HG03066 (cell line): ENCODE data around the gene IFT43.

ENCODE experiments used
- ATAC-seq: cut with Tn5 transposase; IDR thresholded peaks from one replicate; pipeline ENCODE4 v1.9.1; 2021; ENCODE audit warnings: low read depth; ENCODE audit not compliant: unreplicated experiment

IFT43 gene

GRCh38 chr14:75979648-75980565 is 5.7 kb upstream of the IFT43 start:
- no peak for ATAC-seq

- ATAC-seq: no peak
Measured at GRCh38 chr14:75980856-75981255, 4.7 kb upstream of the IFT43 start.

- ATAC-seq: no peak
Measured at GRCh38 chr14:75981426-75982265, 3.9 kb upstream of the IFT43 start, which contains the start of gene TGFB3. TSS of gene TGFB3 (minus strand) at chr14:75981995. CDS start at chr14:75980893, 1,102 bp downstream.

- no peak for ATAC-seq
Measured at GRCh38 chr14:75982266-75983018, 3.1 kb upstream of the IFT43 start.

- no peak for ATAC-seq
Measured at GRCh38 chr14:75983019-75983358, 2.6 kb upstream of the IFT43 start.

GRCh38 chr14:75984674-75985073 is 889 bp upstream of the IFT43 start:
- ATAC-seq: no peak

- ATAC-seq: no peak
Measured at GRCh38 chr14:75986439-75986765, 839 bp downstream of the IFT43 start.

- no peak for ATAC-seq
Measured at GRCh38 chr14:75987201-75987970, 1.8 kb downstream of the IFT43 start.

GRCh38 chr14:75989134-75989533 is 3.6 kb downstream of the IFT43 start:
- ATAC-seq: no peak

- no peak for ATAC-seq
Measured at GRCh38 chr14:75990297-75990696, 4.7 kb downstream of the IFT43 start.

- ATAC-seq: no peak
Measured at GRCh38 chr14:75991753-75992152, 6.2 kb downstream of the IFT43 start.

- ATAC-seq: no peak
Measured at GRCh38 chr14:75993567-75994041, 8.0 kb downstream of the IFT43 start.

GRCh38 chr14:75995372-75996041 is 9.9 kb downstream of the IFT43 start:
- ATAC-seq: no peak

- ATAC-seq: no peak
Measured at GRCh38 chr14:75996488-75996887, 10.9 kb downstream of the IFT43 start.

- ATAC-seq: no peak
Measured at GRCh38 chr14:75999511-76000190, 14.1 kb downstream of the IFT43 start.

GRCh38 chr14:76002383-76002782 is 16.8 kb downstream of the IFT43 start:
- ATAC-seq: no peak

- no peak for ATAC-seq
Measured at GRCh38 chr14:76006253-76006652, 20.7 kb downstream of the IFT43 start.

- no peak for ATAC-seq
Measured at GRCh38 chr14:76007379-76007778, 21.8 kb downstream of the IFT43 start.

GRCh38 chr14:76007852-76008251 is 22.3 kb downstream of the IFT43 start:
- no peak for ATAC-seq
